Colon (tissue), 2 donors: ENCODE data around the gene FER.
"Not testable (repeated sequence)": the region's sequence is repeated elsewhere in the genome, so short reads cannot be mapped to it uniquely, and the experiment has no call there.

Experiments used
- FAIRE-seq: peaks from 2 replicates; lab custom pipeline; 2012; peaks lifted over from hg19 to GRCh38; lab: Jason Lieb, UNC
- donor health status: control.
- donor health status: control.

FER gene

DNA sequence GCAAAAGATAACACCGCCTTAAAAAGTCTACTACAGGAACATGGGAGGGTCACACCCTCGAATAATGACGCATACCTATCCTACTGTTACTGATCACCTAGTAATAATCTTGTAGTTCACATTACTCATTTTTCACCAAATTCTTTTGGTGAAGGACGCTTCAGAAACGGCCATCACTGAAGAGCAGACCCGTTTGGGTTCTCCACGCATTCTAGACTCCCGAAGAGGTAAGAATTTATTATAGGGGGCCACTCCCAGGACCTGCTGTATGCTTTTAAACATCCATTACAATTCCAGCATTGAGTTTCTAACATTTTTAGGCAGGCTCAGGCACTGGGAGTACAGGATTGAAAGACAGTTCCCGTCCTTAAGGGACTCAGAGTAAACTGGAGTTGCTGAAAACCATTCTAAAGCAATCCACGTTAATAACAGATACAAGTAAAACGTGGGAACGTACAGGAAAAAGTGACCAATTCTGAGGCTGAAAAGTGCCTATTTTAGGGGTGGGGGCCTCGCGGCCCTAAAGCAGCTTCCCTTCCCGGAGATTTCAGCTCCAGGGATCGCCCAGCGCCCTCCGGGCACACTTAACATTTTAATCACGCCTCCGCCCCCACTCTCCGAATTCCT is at the start of gene FER:
FER (plus strand) TSS at position 124 of the 627 bp plus-strand sequence. CDS start 50,286 bp downstream, outside the sequence.
- no peak for FAIRE-seq

DNA sequence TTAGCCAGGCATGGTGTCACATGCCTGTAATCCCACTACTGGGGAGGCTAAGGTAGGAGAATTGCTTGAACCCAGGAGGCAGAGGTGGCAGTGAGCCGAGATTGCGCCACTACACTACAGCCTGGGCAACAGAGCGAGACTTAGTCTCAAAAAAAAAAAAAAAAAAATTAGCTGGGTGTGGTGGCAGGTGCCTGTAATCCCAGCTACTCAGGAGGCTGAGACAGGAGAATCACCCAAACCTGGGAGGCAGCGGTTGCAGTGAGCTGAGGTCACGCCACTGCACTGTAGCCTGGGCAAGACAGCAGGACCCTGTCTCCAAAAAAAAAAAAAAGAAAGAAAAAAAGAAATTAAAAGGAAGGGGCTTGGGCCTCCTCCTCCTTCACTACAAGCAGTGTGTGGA is 47.3 kb upstream of the FER start:
- FAIRE-seq: not testable (repeated sequence)

DNA sequence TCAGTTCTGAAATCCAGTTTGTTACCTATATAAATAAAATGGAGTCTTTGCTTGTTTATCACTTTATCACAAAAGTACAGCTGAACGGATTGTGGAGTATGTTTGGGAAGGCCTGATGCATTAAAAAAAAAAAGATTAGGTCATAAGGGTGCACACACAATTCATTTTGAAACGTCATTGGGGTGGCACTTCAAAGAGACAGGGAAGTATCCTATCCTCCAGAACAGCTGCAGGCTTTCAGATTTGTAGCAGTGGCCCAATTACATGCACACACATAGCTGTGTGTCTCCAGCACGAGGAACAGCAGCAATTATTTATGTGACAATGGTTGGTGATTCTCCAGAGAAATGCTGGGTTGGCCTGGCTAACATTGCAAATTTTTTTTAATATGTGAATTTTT is 46.8 kb upstream of the FER start:
- FAIRE-seq: no peak

DNA sequence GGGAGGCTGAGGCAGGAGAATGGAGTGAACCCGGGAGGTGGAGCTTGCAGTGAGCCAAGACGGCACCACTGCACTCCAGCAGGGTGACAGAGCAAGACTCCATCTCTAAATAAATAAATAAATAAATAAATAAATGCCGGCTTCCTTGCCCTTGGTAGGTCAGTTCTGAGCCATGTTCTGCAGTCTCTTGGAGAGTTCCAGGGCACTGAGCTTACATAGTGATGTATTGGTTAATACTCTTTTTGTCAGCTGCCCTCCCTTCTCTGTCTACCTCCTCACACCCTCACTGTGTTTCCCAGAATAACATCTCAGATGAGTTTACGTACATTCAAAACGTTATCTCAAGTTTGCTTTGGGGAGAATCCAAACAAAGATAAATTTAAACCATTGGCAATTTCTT is 45.2 kb upstream of the FER start:
- FAIRE-seq: no peak

DNA sequence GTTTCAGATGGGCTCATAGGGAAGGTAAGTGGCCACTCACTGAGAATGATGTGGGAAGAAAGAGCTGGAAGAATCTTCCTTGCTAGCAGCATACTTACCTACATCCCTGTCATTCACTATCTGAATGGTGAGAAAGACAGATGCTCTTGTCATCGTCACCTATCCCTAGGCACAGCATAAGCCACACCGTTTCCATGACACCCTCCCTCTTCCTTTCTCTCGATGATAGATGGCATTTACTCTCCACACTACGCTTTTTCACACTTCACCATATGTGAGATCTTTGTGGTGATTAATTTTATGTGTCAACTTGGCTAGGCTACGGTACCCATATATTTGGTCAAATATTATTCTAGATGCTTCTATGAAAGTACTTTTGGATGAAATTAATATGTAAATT is 44.4 kb upstream of the FER start:
- FAIRE-seq: no peak

DNA sequence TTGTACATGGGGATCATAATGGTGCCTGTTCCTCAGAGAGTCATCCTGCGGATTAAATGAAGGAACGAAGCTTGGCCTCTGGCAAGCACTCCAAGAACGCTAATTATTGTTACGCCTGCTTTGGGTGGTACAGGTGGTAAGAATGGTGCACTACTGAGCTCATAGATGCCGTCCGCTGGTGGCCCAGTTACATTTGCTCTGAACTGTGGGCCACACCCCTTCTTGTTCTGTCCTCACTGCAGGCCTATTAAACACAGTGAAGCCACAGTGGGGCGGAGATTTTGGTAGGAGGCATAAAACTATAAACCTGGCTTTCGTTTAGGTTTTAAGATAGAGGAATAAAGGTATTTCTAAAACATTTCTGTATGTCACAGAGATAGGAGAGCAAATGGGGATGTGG is 40.6 kb upstream of the FER start:
- no peak for FAIRE-seq

DNA sequence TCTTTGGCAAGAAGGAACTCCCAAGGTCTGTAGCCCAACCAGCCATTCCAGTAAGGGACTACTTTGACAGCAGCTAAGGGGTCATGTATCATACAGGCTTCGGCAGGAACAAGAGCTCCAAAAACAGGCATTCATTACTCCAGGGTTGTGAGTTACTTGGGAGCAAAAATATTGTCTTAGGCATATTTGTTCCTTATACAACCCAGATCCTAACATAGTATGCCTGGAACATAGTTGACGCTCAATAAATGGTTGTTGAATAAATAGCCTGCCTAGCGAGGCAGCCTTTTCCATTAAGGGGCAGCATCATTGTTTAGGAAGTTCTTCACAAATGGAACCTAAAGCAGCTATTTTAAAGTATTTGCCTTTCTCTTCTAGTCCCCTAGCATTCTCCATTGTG is 35.8 kb upstream of the FER start:
- no peak for FAIRE-seq

DNA sequence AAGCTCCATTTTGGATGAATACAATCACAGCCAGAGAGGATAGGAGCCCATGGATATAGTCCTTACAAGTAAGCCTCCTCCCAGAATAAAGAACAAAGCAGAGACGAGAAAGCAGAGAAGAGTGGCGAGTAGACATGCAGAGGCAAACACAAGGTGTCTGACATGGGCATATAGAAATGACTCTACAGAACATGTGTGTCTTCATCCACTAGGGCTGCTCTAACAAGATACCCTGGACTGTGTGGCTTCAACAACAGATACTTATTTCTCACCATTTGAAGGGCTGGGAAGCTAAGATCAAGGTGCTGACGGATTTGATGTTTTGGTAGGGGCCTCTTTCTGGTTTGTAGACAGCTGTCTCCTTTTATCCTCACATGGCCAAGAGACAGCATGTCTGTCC is 32.3 kb upstream of the FER start:
- no peak for FAIRE-seq

DNA sequence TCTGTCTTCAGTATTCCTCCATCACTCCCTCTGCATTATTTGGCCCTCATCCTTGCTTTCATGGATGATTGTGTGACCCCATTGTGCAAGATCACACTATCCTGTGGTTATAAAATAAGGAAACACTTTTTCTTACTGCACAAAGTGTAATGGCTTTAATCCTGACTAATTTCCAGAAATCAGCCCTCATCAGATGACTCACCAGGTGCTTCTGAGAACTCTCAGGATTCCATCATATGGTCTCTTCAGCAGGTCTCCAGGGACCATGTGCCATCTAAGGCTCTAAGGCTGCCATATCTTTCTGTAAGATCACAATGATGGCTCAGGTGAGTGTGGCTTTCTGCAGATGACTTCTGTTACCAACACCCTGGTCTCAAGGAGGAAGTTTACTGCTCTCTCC is 27.3 kb upstream of the FER start:
- FAIRE-seq: no peak

DNA sequence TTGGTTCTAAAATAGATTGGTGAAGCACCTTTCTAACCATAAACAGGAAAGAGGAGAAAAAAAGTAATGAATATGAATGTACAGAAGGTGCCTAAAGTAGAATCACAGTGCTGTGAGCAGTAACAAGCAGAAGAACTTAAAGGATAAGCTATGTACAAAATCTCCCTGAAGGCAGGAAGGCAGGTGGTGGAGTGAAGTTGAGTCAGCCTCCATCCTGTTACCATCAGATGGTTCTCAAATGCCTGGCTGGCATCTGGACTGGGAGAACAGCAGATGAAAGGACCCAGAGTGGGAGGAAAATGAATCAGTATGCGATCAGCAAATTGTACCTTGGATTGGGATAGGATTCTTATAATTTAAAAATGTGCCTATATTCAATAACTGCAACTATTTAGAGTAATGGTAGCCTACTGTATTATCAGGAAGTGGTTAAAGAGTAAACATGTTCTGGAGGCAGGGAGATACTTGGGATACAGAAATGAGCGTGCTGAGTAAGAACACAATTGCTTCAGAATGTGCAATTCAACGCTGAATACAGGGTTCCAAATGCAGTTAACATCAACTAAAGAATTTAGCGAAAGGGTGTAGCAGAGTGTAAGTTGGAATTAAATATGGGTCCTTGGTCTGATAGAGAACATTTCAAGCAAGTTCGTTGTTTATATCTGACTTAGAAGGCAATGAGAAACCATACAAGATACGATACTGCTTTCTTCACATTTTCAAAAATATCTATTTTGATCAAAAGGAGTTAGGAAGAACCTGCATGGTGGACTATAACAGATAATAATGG is 21.1 kb upstream of the FER start:
- FAIRE-seq: no peak

DNA sequence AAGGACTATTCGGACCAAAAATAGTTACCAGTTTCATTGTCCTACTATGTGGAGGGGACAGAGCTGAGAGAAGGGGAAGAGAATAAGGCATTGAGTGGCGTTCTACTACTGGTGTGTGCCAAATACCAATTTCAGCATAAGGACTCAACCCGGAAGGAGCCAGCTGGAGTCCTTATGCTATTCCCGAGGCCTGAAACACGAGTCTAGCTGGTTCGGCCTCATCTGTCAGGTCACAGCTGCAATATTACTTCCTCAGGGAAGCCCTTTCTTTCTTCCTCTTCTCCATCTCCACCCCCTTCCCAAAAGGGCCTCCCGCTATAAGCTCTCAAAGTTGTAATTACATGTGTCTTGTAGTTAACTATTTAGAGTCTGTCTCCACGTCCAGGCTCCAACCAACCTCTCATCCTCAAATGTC is 20.5 kb upstream of the FER start:
- FAIRE-seq: no peak

DNA sequence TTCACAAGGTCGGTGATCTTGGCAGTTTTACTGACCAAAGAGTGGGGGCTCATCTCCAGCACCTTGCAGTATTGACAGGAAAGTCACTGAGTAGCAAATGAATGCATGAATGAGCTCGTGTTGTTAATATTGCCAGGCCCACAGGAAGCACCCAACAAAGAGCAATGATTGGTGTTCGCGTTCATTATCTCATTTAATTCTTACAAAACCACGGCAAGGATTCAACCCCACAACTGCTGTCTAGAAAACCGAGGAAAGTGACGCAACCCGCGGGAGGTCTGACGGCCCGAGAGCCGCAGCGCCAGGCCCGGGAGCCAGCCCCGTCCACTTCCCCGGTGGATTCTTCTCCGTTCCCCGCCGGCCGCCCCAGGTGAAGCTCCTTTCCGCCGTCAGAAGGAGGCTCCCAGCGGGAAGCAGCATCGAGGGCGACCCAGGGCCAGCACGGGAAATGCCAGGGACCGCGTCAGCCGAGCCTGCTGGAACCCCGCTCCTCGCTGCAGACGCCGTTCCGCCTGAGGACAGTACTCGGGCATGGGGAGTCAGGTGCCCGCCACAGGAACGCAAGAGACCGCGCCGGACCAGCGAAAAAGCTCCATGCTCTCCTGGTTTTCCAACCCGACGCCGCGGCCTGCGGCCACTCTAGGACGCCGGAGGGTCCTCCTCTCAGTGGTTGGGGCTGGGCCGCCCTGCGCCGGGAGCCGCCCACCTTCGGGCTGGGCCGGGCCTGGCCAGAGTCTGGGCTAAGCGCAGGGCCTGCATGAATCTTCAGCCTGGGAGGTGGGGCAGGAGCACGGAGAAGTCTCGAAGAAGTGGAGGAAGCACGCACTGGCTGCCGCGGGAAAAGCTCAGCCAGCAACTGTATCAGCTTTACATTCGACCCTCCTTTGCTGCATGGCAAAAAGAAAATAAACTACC is 19.8 kb upstream of the FER start:
- FAIRE-seq: no peak

DNA sequence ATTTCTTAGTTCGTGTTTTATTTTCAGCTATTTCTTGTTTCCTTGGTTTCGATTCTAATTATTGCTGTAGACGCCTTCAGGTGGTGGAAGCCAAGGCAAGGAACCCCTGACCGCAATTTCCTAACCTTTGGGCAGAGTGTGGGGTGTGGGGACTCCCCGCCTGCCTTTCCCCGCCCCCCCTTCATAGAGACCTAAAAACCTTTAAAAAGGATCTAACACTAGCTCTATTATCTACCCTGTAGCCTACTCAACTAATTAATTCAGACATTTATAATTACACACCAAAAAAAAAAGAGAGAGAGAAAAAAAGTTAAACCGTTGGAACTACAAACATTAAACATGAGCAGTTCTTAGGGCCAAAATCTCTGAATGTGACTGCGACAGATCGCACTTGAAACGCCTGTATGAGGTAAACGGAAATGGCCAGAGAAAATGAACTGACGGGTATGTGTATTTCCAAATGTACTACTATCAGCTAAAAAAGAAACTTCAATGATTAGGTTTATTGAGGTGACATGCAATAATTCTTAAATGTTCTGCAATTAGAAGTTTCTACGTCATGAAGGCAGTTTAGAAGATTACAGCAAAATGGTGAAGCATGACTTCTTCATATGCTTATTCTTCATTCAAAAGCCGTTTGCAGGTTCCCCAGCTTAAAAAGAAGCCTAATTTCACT is 19.0 kb upstream of the FER start:
- FAIRE-seq: no peak

DNA sequence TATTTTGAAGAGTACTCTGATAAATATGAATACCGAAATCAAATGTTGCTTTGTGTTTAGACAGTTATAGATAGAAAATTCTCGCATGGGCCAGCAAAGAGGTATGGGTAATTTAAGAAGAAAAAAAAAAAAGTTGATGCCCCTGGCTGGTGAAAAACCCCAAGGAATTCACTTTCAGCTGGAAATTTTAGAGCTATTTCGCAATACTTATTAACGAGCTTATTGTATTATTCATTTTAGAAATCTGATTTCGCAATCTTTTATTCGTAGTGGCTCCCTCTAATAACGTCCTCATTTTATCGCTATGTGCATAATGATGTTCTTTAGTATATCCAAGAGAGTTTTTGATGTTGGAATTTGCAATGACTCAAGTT is 18.5 kb upstream of the FER start:
- FAIRE-seq: no peak

DNA sequence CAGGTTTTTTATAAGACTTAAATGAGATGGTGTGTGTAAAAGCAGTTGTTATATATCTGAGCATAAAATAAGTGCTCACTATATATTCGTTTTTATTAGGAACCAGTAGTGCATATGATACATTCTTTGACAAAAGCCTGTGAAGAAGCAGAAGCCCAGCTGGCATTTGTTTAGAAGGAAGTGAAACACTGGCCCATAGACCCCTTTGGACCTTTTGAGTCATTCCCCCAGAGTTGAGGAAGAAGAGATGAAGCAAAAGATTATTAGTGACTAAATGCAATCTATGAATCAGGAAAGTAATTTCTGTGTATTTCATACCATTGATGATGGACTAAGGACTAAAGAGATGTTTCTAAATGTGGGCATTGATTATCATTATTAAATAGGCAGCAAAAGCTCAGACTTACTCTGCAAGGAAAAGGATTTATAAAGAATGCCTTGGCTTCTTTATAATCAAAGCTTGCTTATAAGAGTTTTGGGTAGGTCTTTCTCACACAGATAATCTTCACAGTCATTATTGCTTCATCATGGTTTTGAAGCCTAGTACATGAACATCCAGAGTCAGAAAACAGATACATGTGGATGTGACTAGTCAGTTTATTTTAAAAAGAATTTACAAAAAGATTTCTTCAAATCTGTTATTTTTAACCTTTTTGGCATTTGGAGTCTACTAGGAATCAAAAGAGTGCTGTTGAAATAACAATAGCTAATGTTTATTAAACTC is 16.9 kb upstream of the FER start:
- FAIRE-seq: no peak

DNA sequence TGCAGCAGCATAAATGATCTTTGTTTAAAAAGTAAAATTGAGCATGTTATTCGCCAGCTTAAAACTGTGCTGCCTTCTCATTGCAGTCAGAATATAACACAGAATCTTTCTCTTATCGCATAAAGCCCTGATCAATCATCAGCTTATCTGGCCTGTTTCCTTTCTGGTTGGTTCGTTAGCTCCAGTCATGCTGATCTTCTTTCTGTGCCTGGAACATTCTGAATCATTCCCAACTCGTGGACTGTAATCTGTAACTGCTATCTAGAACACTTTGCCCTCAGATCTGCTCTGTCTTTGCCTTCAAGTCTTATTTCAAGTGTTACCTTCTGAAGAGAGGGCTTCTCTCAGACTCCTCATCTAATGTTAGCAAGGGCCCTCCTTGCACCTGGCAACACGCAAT is 11.9 kb upstream of the FER start:
- no peak for FAIRE-seq

DNA sequence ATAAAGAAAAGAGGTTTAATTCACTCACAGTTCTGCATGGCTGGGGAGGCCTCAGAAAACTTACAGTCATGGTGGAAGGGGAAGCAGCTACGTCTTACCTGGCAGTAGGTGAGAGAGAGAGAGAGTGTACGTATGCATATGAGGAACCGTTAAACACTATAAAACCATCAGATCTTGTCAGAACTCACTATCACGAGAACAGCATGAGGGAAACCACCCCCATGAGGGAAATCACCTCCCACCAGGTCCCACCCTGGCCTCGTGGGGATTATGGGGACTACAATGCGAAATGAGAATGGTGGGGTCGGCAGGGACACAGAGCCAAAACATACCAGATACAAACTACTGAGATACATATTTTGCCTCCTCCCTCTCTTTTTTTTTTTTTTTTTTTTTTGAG is 10.8 kb upstream of the FER start:
- no peak for FAIRE-seq

DNA sequence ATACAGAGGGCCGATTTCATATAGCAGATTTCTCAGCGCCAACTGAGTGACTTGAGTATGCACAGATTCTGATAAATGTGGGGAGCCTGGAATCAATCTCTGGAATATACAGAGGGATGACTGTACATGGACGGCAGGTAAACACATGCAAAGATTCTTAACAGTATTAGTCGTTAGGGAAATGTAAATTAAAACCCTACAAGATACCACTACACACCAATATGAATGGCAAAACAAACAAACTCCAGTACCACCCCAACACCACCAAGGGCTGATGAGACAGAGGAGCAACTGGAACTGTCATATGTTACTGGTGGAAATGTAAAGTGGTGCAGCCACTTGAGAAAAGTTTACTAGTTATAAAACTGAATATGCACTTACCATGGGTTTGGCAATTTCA is 8.3 kb upstream of the FER start:
- FAIRE-seq: no peak

DNA sequence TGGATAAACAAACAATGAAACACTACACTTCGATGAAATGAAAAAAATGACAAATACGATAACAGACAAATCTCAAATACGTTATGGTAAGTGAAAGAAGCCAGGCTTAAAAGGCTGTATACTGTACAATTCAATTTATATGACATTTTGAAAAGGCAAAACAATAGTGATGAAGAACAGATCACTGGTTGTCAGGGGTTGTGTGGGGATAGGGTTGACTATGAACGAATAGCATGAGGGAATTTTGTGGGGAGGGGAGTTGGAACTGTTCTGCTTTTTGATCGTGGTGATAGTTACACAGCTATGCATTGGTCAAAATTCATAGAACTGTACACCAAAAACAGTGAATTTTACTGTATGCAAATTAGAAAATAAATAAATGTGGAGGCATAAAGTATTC is 7.8 kb upstream of the FER start:
- FAIRE-seq: no peak

DNA sequence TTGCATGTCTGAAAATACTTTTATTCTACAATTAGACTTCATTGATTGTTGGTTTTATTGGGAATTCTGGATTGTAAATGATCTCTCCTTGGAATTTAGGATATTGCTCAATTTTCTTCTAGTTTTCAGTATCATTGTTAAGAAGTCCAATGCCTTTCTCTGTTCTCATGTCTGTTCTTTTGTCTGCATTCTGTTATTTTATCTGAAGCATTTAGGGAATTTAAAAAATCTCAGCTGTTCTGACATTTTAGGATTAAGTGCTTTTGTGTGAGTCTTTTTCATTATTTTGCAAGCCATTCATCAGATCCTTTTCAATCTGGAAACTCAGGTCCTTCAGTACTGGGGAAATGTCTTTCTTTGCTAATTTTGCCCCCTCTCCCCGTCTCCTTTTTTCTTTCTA is 4.4 kb upstream of the FER start:
- FAIRE-seq: no peak

DNA sequence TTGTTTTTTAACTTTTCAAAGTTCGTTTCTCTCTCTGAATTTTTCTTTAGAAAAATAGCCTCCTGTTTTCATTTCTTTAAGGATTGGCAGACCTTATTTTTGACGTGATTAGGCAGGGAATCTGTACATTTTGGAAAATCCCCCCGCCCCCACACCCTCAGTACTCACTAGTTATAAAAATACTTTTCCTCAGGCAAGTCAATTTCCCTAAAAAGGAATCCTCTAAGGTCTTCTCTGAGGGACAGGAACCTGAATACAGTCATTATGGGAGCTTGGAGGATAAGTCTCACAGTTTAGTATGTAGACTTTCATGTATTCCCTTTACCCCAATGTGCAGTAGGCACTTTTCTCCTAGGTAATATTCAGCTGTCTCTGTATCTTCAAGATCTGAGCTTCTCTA is 3.9 kb upstream of the FER start:
- no peak for FAIRE-seq
